Activated B cell treated with CpG ODN at 0.5 μM for 24 hours (primary cell): ENCODE data around the gene CYTH1. TPM values are rescaled to one million over a fixed set of nuclear protein-coding genes. Genes with fewer than 3 reads are reported as not detected.

Experiments used
- ATAC-seq: fragments of 200-7000 bp; cut with Tn5 transposase; one replicate; pipeline ENCODE4 v1.10.0; 2021; ENCODE audit warnings: low read depth, mild to moderate bottlenecking, moderate library complexity
- CTCF ChIA-PET: fragments of 350-600 bp; sonication (Branson Sonifier 250); formaldehyde crosslinking; loops from one replicate; lab custom pipeline; 2021; ENCODE audit warnings: antibody characterized with exemption; lab: Charles Lee
- POLR2A ChIA-PET: fragments of 350-600 bp; sonication (Branson Sonifier 250); formaldehyde crosslinking; loops from one replicate; lab custom pipeline; 2021; ENCODE audit warnings: antibody characterized with exemption; lab: Charles Lee
- DNase-seq: peaks from one replicate; pipeline ENCODE4 v3.0.0; 2022
- H3K27ac Mint-ChIP-seq: one replicate; pipeline ENCODE4 v1.8.0; 2020; ENCODE audit warnings: mixed read lengths
- H3K27me3 Mint-ChIP-seq: one replicate; pipeline ENCODE4 v1.8.0; 2021; ENCODE audit warnings: mixed read lengths
- H3K36me3 Mint-ChIP-seq: one replicate; pipeline ENCODE4 v1.8.0; 2021; ENCODE audit warnings: low read depth, mixed read lengths
- H3K4me1 Mint-ChIP-seq: one replicate; pipeline ENCODE4 v1.8.0; 2021; ENCODE audit warnings: mixed read lengths
- H3K4me3 Mint-ChIP-seq: one replicate; pipeline ENCODE4 v1.8.0; 2020; ENCODE audit warnings: mild to moderate bottlenecking, mixed read lengths
- H3K9me3 Mint-ChIP-seq: one replicate; pipeline ENCODE4 v1.8.0; 2020; ENCODE audit warnings: mixed read lengths
- CTCF ChIP-seq: fragments of 200-600 bp; IDR thresholded peaks from one replicate; pipeline ENCODE4 v1.8.0; 2022; ENCODE audit warnings: antibody characterized with exemption, mild to moderate bottlenecking
- intact Hi-C: fragments of 100-400 bp; cut with micrococcal nuclease; formaldehyde crosslinking; loops from one replicate; pipeline ENCODE4 v1.15.1; 2024
- total RNA-seq: library from RNA; stranded (reverse); gene quantifications from 2 replicates; pipeline ENCODE4 v1.2.3, GENCODE V29; 2022

CYTH1 gene
- total RNA-seq, 1 donor from 2014 or later: 391 TPM

DNA sequence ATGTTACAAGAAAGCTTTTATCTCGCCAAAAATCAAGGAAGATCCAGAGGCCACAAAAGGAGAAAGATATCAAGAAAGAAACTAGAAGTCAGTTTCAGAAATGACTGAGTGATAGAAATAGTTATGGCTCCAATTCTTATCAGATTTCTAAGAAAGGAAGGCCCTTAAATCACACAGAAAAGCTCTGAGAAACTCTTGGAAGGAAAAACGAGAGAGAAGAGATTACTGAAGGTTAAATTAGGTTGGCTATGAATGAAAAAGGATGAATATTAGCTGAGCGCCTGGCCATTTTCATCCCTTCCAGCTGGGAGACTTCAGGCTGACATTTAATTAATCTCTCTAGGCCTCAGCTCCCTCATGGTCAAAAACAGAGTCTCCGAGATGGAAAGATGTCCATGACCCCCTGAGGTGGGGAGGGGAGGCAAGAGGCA is 72.3 kb downstream of the CYTH1 start:
- peaks cover 57% of the 10 kb centered on the region for H3K36me3 Mint-ChIP-seq
- TF ChIP-seq CTCF: no peak
- ChIA-PET CTCF (interaction anchor here (1.0 to 5.9 kb wide), 15 partner anchors 8 to 90 kb away, joined by 3 to 52 read pairs (median 12); no protein-coding TSS in a partner anchor), POLR2A (interaction anchor here (0.6 to 15.8 kb wide), 18 partner anchors 7 to 467 kb away, joined by 3 to 396 read pairs (median 4); no protein-coding TSS in a partner anchor)
- H3K9me3 Mint-ChIP-seq: no peaks in the 10 kb centered on the region
- intact Hi-C loops: loop anchor here (1.0 to 5.0 kb wide), 6 partner anchors 13 to 265 kb away; partner anchors contain the start of gene USP36
- ATAC-seq (no peak), DNase-seq (no peak)
- peaks cover 91% of the 10 kb centered on the region for H3K4me1 Mint-ChIP-seq
- H3K4me3 Mint-ChIP-seq: peak overlapping the region; percentile 69
- no peaks in the 10 kb centered on the region for H3K27me3 Mint-ChIP-seq
- H3K27ac Mint-ChIP-seq: peak overlapping the region; percentile 93

- H3K27ac Mint-ChIP-seq: peak overlapping the region; percentile 93
Measured at GRCh38 chr17:78709119-78709681, 72.9 kb downstream of the CYTH1 start.

DNA sequence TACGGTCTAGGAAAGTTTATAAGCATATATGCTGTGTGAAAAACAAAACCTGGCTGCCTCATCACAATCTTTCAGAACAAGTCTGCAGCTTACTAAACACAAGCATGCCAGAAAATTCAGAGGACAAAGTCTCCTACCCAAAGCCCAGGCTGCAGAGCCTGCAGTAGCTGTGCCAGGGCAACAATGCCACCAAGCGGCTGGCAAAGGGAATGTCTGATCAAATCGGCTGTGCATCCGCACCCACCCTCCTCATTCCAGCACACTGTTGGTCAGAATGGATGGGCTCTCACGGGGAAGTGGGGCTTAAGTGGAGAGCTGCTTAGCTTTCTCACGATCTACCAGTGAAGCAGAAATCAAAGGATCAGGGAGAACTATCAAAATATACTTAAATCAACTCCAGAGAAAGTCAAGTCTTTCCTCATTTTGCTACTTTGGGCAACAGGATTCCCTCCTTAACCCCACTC is 73.5 kb downstream of the CYTH1 start:
- DNase-seq (no peak), ATAC-seq (peak; percentile 55)
- no peak for TF ChIP-seq CTCF
- Mint-ChIP-seq H3K27ac (peak overlapping the region; percentile 93), H3K36me3 (peaks cover 69% of the 10 kb centered on the region), H3K4me3 (peak overlapping the region; percentile 69), H3K9me3 (no peaks in the 10 kb centered on the region), H3K27me3 (no peaks in the 10 kb centered on the region), H3K4me1 (peaks cover 90% of the 10 kb centered on the region)
- ChIA-PET CTCF (interaction anchor here (0.8 to 5.9 kb wide), 23 partner anchors 9 to 457 kb away, joined by 3 to 52 read pairs (median 6); no protein-coding TSS in a partner anchor), POLR2A (interaction anchor here (0.6 to 15.8 kb wide), 12 partner anchors 8 to 132 kb away, joined by 3 to 396 read pairs (median 10); partner anchors contain the start of gene USP36)
- intact Hi-C loops: loop anchor here (1.0 to 5.0 kb wide), 3 partner anchors 134 to 264 kb away; partner anchors contain the start of gene USP36

More at GRCh38 chr17:78709119-78709681, 72.9 kb downstream of the CYTH1 start:
- Mint-ChIP-seq H3K36me3 (peaks cover 62% of the 10 kb centered on the region), H3K4me1 (peaks cover 91% of the 10 kb centered on the region), H3K27me3 (no peaks in the 10 kb centered on the region), H3K9me3 (no peaks in the 10 kb centered on the region), H3K4me3 (peak overlapping the region; percentile 69)
- ChIA-PET POLR2A (interaction anchor here (0.5 to 15.8 kb wide), 19 partner anchors 8 to 466 kb away, joined by 3 to 396 read pairs (median 5); no protein-coding TSS in a partner anchor), CTCF (interaction anchor here (0.8 to 5.9 kb wide), 21 partner anchors 9 to 458 kb away, joined by 3 to 52 read pairs (median 4); no protein-coding TSS in a partner anchor)
- DNase-seq (no peak), ATAC-seq (peak; percentile 59)
- TF ChIP-seq CTCF: no peak
- intact Hi-C loops: loop anchor here (1.0 to 5.0 kb wide), 6 partner anchors 13 to 264 kb away; partner anchors contain the start of gene USP36

- H3K27ac Mint-ChIP-seq: peak overlapping the region; percentile 93
- H3K36me3 Mint-ChIP-seq: peaks cover 72% of the 10 kb centered on the region
- CTCF ChIA-PET: interaction anchor here (0.9 to 5.9 kb wide), 17 partner anchors 10 to 272 kb away, joined by 3 to 52 read pairs (median 7); no protein-coding TSS in a partner anchor
- TF ChIP-seq CTCF: no peak
- H3K4me1 Mint-ChIP-seq: peaks cover 86% of the 10 kb centered on the region
- POLR2A ChIA-PET: interaction anchor here (0.5 to 15.8 kb wide), 14 partner anchors 9 to 132 kb away, joined by 3 to 396 read pairs (median 12); partner anchors contain the start of gene USP36
- no peak for DNase-seq
- H3K9me3 Mint-ChIP-seq: no peaks in the 10 kb centered on the region
- no peak overlapping the region for H3K4me3 Mint-ChIP-seq
- no peaks in the 10 kb centered on the region for H3K27me3 Mint-ChIP-seq
- no peak for ATAC-seq
- intact Hi-C loops: loop anchor here (1.0 to 5.0 kb wide), 3 partner anchors 134 to 263 kb away; partner anchors contain the start of gene USP36
Measured at GRCh38 chr17:78707923-78708322, 74.2 kb downstream of the CYTH1 start.
